K562 (cell line): Measurements from ENCODE around the gene SPTY2D1. TPM values are rescaled to one million over a fixed set of nuclear protein-coding genes. Genes with fewer than 3 reads are reported as not detected.
A peak's percentile ranks its signal among the peaks of the same experiment; 100 is the strongest.

Experiments
- C11orf30 ChIP-seq: fragments of 450-650 bp; IDR thresholded peaks from 2 replicates; pipeline ENCODE4 v1.6.1; 2016; ENCODE audit warnings: low read depth, mild to moderate bottlenecking
- CCNT2 ChIP-seq: IDR thresholded peaks from 2 replicates; pipeline ENCODE4 v1.6.1; 2011; ENCODE audit warnings: borderline replicate concordance, low read depth, mild to moderate bottlenecking, moderate library complexity, mixed read lengths, low read length; ENCODE audit not compliant: insufficient read length; ENCODE audit errors: extremely low read depth
- POU5F1 ChIP-seq: fragments of 150-350 bp; IDR thresholded peaks from 2 replicates; pipeline ENCODE4 v1.6.1; 2014; ENCODE audit warnings: borderline replicate concordance, low read length, low read depth, mild to moderate bottlenecking; ENCODE audit not compliant: partially characterized antibody
- PTRF ChIP-seq: fragments of 450-650 bp; IDR thresholded peaks from 2 replicates; pipeline ENCODE4 v1.6.1; 2016; ENCODE audit warnings: mild to moderate bottlenecking, missing genetic modification characterization, missing compliant biosample characterization
- SMARCA4 ChIP-seq: fragments of 450-650 bp; IDR thresholded peaks from 2 replicates; pipeline ENCODE4 v1.6.1; 2016
- TOE1 ChIP-seq, 2 experiments: fragments of 450-650 bp in 1 of 2; sonication (generic) in 1 of 2; formaldehyde crosslinking in 1 of 2; IDR thresholded peaks; 2 replicates each; pipeline versions ENCODE4 v1.7.1 to v1.8.0; 2016 to 2022; ENCODE audit warnings: borderline replicate concordance in 2 of 2, mild to moderate bottlenecking in 2 of 2, antibody characterized with exemption in 1 of 2, inconsistent platforms in 1 of 2, low read depth in 1 of 2, missing genetic modification reagents in 1 of 2, moderate library complexity in 1 of 2
- ZNF197 ChIP-seq: fragments of 200-800 bp; sonication (Bioruptor generic); IDR thresholded peaks from 2 replicates; pipeline ENCODE4 v1.6.1; 2016; ENCODE audit warnings: low read depth, missing genetic modification characterization, missing compliant biosample characterization
- polyA plus RNA-seq, 8 experiments: library from polyadenylated mRNA; depleted of rRNA in 4 of 8; stranded (reverse) in 5 of 8; unstranded in 3 of 8; fragments of >200 nt; fragmentation: Nextera tagmentation in 2 of 8; fragmentation: Illumina TruSeq in 1 of 8; extraction: Ambion mirVana in 2 of 8; extraction: Trizol in 1 of 8; gene quantifications; 2 replicates each; pipeline versions ENCODE4 v1.2.1 to v1.2.3, GENCODE V29; 2011 to 2014; ENCODE audit warnings: inconsistent platforms in 1 of 8, missing spikeins in 1 of 8
- total RNA-seq, 7 experiments: library from RNA; depleted of rRNA in 6 of 7; stranded (reverse); fragments of >200 nt in 6 of 7; fragmentation: Illumina TruSeq in 2 of 7; extraction: Trizol in 2 of 7; gene quantifications; 2 replicates each; pipeline versions ENCODE4 v1.2.1 to v1.2.3, GENCODE V29; 2011 to 2021; ENCODE audit warnings: low replicate concordance in 1 of 7
- TF ChIP-seq, protein P1 (sequence below): fragments of 450-650 bp; IDR thresholded peaks from 2 replicates; pipeline ENCODE4 v1.6.1; 2016; ENCODE audit warnings: mild to moderate bottlenecking, moderate library complexity
- TF ChIP-seq, protein P2 (sequence below): conservative IDR thresholded peaks from 2 replicates; pipeline ENCODE4 v1.6.1; 2011; ENCODE audit warnings: low read depth, mild to moderate bottlenecking, low read length; ENCODE audit not compliant: control insufficient read depth
- TF ChIP-seq, protein P3 (sequence below): fragments of 250-450 bp; sonication (Bioruptor Pico); IDR thresholded peaks from 2 replicates; pipeline ENCODE4 v1.4.0; 2020; ENCODE audit warnings: mild to moderate bottlenecking

SPTY2D1 gene
- total and polyA plus RNA-seq, 9 of the 15 experiments (the other 6 are each of a cell fraction or from before 2014, with no cell fraction given) = 3.2 to 32.1 (median 12.9) TPM

DNA sequence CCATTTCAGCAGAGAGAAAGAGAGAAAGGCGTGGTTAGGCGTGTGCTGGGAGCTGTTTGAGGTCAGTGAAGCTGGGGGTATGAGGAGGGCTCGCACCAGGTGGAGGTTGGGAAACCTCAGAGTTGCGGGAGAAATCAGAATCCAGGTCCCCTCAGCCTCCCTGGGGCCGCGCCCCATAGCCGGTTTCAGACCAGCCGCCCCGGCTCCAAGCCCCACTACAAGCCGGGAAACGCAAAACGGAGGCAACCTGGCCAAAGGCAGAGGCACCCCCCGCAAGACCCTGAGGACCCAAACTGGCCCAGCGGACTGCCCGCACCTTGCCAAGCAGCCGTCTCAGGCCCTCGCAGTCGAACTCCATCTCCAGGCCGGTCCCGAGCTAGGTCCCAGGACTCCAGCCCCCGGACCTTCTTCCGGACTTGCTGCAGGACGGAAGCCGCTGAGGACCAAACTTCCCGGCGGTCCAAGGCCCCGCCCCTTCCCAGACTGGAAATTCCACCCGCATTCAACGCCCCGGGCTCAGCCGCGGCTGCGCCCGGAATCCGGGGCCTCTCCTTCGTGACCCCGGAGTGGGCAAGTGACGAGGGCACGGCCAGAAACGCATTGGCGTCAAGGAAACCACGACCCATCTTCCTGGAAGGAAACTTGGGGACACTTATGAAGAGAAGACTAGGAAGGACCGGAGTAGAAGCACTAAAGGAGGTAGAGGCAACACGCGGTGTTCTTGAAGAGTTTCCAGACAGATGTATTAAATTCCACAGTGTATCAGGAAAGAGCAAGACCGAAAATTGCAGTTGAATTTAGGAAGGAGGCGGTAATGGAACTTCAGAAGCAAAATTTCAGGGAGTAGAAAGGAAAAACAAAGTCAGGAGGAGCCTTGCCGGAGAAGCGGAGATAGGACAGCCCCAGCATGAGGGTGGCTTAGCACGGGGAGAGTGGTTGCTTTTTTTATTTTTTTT lies 45.6 kb downstream of the SPTY2D1 start, which contains the start of gene UEVLD (continued):
- TF ChIP-seq, protein P1, sequence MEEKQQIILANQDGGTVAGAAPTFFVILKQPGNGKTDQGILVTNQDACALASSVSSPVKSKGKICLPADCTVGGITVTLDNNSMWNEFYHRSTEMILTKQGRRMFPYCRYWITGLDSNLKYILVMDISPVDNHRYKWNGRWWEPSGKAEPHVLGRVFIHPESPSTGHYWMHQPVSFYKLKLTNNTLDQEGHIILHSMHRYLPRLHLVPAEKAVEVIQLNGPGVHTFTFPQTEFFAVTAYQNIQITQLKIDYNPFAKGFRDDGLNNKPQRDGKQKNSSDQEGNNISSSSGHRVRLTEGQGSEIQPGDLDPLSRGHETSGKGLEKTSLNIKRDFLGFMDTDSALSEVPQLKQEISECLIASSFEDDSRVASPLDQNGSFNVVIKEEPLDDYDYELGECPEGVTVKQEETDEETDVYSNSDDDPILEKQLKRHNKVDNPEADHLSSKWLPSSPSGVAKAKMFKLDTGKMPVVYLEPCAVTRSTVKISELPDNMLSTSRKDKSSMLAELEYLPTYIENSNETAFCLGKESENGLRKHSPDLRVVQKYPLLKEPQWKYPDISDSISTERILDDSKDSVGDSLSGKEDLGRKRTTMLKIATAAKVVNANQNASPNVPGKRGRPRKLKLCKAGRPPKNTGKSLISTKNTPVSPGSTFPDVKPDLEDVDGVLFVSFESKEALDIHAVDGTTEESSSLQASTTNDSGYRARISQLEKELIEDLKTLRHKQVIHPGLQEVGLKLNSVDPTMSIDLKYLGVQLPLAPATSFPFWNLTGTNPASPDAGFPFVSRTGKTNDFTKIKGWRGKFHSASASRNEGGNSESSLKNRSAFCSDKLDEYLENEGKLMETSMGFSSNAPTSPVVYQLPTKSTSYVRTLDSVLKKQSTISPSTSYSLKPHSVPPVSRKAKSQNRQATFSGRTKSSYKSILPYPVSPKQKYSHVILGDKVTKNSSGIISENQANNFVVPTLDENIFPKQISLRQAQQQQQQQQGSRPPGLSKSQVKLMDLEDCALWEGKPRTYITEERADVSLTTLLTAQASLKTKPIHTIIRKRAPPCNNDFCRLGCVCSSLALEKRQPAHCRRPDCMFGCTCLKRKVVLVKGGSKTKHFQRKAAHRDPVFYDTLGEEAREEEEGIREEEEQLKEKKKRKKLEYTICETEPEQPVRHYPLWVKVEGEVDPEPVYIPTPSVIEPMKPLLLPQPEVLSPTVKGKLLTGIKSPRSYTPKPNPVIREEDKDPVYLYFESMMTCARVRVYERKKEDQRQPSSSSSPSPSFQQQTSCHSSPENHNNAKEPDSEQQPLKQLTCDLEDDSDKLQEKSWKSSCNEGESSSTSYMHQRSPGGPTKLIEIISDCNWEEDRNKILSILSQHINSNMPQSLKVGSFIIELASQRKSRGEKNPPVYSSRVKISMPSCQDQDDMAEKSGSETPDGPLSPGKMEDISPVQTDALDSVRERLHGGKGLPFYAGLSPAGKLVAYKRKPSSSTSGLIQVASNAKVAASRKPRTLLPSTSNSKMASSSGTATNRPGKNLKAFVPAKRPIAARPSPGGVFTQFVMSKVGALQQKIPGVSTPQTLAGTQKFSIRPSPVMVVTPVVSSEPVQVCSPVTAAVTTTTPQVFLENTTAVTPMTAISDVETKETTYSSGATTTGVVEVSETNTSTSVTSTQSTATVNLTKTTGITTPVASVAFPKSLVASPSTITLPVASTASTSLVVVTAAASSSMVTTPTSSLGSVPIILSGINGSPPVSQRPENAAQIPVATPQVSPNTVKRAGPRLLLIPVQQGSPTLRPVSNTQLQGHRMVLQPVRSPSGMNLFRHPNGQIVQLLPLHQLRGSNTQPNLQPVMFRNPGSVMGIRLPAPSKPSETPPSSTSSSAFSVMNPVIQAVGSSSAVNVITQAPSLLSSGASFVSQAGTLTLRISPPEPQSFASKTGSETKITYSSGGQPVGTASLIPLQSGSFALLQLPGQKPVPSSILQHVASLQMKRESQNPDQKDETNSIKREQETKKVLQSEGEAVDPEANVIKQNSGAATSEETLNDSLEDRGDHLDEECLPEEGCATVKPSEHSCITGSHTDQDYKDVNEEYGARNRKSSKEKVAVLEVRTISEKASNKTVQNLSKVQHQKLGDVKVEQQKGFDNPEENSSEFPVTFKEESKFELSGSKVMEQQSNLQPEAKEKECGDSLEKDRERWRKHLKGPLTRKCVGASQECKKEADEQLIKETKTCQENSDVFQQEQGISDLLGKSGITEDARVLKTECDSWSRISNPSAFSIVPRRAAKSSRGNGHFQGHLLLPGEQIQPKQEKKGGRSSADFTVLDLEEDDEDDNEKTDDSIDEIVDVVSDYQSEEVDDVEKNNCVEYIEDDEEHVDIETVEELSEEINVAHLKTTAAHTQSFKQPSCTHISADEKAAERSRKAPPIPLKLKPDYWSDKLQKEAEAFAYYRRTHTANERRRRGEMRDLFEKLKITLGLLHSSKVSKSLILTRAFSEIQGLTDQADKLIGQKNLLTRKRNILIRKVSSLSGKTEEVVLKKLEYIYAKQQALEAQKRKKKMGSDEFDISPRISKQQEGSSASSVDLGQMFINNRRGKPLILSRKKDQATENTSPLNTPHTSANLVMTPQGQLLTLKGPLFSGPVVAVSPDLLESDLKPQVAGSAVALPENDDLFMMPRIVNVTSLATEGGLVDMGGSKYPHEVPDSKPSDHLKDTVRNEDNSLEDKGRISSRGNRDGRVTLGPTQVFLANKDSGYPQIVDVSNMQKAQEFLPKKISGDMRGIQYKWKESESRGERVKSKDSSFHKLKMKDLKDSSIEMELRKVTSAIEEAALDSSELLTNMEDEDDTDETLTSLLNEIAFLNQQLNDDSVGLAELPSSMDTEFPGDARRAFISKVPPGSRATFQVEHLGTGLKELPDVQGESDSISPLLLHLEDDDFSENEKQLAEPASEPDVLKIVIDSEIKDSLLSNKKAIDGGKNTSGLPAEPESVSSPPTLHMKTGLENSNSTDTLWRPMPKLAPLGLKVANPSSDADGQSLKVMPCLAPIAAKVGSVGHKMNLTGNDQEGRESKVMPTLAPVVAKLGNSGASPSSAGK = peak; percentile 54
- TF ChIP-seq, protein P2, sequence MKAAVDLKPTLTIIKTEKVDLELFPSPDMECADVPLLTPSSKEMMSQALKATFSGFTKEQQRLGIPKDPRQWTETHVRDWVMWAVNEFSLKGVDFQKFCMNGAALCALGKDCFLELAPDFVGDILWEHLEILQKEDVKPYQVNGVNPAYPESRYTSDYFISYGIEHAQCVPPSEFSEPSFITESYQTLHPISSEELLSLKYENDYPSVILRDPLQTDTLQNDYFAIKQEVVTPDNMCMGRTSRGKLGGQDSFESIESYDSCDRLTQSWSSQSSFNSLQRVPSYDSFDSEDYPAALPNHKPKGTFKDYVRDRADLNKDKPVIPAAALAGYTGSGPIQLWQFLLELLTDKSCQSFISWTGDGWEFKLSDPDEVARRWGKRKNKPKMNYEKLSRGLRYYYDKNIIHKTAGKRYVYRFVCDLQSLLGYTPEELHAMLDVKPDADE = 0 out of 2 replicates have a peak, but pooled peaks have one; percentile 39
- TF ChIP-seq TOE1 (IDR thresholded peaks at IDR 0.05; ENCODE audit: borderline replicate concordance) (peak; percentile 83), TOE1 (CRISPR knock-in tag; IDR thresholded peaks at IDR 0.05; ENCODE audit: borderline replicate concordance, low read depth) (no peak), PTRF (tag) (no peak), POU5F1 (peak; percentile 92), C11orf30 (peak; percentile 71), CCNT2 (peak; percentile 53), ZNF197 (CRISPR knock-in tag) (0 out of 2 replicates have a peak, but pooled peaks have one; percentile 48), SMARCA4 (peak; percentile 45; the same call in 1 of the 2 replicates)
- TF ChIP-seq, protein P3, sequence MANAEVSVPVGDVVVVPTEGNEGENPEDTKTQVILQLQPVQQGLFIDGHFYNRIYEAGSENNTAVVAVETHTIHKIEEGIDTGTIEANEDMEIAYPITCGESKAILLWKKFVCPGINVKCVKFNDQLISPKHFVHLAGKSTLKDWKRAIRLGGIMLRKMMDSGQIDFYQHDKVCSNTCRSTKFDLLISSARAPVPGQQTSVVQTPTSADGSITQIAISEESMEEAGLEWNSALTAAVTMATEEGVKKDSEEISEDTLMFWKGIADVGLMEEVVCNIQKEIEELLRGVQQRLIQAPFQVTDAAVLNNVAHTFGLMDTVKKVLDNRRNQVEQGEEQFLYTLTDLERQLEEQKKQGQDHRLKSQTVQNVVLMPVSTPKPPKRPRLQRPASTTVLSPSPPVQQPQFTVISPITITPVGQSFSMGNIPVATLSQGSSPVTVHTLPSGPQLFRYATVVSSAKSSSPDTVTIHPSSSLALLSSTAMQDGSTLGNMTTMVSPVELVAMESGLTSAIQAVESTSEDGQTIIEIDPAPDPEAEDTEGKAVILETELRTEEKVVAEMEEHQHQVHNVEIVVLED (CRISPR knock-in tag) = 0 out of 2 replicates have a peak, but pooled peaks have one; percentile 20
